HG03442 (cell line): ENCODE measurements around the gene TBC1D30.

ENCODE experiments used
- ATAC-seq: cut with Tn5 transposase; IDR thresholded peaks from one replicate; pipeline ENCODE4 v1.9.1; 2021; ENCODE audit warnings: mild to moderate bottlenecking, moderate library complexity; ENCODE audit not compliant: unreplicated experiment

Gene TBC1D30

DNA sequence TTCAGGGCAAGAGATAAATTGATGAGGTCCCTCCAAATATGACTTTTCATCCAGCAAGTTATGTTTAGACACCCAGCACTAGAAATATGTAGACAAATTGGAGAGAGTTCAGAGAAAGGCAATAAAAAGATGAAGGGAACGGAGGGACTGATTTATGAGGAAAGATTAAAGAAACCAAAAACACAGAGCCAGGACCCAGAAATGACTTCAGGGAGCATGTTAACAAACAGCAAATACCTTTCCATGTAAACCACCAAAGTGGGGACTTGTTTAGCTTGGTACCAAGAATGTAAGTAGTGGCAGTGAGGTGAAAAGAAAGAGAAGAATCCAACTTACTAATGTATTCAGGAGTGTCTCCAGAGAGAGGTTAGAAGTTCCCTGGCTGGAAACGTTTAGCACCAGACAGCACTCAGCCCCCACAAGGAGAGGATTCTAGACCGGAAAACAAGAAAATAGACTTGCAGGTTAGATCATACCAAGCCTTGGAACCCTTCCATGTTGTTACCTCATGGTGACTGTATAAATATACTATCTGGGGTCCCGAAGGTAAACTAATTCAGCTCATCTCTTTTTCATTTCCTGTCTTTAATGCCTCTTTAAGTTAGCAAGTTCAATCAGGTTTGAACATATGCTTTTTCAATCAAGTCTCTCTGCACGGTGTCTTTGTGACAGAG lies 79.2 kb downstream of the TBC1D30 start:
- no peak for ATAC-seq

DNA sequence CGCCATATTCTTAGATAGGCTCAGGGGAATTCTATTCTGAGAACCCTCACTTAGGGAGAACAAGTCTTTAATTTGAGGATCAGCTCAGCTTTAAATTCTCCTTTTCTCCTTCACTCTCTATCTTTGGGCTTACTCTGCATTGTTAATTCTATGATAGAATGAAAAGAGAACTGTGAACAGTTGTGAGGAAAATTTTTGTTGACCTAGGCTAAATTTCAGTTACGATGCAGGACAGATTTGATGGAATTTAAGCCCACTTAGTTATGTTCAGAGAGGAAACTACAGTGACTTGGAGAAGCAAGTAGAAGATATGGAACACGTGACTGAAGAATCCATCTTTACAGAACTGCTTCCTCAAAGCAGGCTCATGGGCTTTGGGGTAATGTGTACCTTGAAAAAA lies 82.7 kb downstream of the TBC1D30 start:
- no peak for ATAC-seq

DNA sequence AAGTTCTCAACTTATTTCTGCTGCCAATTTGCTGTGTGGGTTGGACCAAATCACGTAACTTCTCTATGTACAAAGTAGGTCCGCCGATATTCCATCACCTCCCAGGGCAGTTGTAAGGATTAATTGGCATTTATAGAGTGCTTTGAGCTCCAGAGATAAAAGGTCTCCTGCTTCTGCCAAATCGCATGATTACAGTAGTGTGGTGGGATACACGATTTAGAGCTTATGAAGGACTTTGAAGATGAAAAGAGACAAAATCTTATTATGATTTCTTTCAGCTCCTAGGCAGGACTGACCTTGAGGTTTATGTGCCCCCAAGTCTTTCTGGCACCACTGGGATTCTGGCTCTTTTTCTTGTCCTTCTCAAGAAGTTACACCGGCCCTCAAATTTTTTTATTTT lies 84.7 kb downstream of the TBC1D30 start:
- ATAC-seq, result no peak

DNA sequence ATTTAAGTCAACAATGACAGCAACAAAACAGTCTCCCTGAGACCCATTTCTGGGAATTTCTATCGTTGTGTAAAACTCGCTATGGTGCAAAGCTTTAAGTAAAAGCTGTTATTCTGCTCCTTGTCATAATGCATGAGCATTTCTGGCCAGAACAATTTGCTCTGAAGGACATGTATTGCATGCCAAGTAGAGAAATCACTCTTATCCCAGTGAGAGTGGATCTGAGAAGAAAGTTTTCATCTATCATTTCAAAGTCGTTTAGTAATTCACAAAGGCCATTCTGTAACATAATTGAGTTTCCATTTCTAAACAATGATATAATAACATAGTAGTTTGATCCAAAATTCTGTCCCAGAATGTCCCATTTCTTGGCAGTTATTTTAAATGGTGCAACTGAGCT lies 86.6 kb downstream of the TBC1D30 start:
- ATAC-seq, result no peak

DNA sequence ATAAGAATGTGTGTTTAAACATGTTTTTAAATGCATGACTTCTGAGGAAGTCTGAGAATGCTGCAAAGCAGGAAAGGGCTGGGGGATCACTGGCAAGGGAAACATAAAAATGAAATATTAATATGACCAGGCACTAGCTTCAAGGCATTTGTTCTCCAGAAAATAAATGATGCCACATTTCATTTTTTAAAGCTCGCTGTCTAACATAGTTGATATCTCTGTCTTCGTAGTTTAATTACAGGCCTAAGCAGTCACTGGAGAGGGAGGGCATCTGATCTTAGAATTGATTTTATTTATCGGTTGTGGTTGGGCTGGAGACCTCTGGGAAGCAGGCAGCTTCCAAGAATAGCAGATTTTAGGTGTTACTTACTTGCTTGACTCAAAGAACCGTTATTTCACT lies 87.5 kb downstream of the TBC1D30 start:
- ATAC-seq, result no peak

DNA sequence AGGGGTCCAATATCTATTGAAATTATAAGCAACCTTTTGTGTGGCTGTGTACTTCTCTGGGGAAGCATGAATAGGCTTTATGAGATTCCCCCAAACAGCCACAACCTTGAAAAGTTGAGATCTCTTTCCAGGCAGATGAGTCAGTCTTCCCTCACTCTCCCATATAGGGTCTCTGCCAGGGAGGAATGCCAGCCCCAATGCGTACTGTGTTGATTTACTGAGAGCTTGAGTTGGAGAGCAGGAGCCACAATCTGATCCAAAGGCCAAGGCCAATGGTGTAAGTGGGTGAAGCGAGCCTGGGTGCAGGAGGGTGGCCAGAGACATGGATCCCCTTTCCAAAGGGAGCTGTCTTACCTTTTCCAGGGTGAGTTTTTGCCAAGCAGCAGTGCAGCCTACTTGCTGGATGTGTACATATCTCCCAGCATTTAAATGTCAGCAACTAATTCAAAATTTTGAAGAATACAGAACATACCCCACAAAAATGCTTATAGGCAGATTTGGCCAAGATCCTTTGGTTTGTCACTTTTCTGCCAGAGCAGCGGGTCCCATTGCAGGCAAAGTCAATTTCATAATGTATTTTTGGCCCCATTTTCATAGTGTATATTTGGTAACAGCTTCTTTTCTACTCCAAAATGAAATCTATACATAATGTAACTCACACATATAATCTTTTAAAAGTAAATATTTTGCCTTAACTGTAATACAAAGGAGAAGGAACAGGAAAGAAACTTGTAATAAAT lies 88.2 kb downstream of the TBC1D30 start:
- no peak for ATAC-seq

DNA sequence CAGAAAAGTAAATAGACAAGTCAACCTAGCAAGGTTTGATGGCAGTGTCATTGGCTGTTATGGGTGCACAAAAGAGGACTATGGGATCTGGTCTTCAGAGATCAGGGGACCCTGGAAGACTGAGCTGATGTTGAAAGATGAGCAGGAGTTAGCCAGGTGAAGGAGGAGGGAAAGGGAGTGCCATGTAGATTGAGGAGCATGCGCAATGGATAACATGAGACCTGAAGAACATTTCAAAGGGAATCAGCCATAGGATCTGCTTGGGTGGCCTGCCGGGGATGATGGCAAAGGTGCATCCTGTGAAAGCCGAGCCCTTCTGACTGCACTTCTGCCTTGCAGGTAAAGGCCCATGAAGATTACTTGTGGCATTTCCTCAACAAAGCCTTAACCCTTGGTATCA lies 90.8 kb downstream of the TBC1D30 start:
- no peak for ATAC-seq

DNA sequence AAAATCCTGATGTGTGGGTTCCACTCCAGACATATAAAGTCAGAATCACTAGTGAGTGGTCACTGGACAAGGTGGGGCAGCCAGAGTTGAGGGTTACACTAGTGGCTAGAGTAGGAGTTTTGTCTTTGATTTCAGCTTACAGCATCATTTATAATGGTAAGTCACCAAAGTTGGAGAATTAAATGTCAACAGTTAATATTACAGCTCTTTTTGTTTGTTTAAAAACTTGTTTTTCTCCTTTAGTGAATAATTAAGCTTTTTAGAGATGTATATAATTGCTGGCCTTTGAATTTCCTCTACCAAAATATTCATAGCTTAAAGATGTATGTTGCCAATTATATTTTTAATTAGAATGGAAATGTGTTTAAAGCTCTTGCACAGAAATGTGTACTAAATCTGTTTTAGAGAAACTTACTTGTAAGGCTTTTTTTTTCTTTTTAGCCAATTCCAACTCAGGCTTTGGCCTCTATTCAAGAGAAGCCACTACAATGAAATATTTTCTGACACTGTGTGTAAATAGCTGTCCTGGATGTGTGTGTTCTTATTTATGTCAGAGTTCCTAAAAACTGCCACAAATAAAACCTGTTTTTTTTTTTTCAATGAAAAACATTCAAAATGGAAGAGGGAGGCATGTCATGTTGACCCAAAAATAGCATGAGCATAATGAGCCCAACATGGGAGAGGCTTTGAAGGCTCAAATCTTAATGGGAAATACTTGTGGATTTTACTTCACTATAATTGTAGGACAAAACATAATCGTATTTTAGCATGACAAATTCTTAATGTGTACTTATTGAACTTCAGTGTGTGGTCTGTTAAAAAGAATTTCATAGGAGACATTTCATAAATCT lies 92.2 kb downstream of the TBC1D30 start:
- ATAC-seq, result no peak

DNA sequence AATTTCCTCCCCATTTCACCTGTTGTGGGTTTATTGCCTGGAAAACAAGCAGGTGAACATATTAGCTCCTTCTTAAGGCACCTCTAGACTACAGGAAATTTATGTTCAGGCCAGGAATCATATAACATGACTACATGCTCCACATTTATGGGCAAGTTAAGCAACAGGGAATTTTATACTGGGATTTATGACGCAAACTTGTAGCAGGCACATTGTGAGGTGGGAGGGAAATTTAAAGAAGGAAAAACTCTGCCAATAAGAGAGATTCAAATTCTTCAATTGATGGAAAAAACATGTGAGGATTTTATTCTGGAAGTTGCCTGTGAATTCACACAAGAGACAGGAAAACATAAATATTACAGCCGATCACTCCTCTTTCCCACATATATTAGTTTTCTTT lies 93.9 kb downstream of the TBC1D30 start:
- no peak for ATAC-seq

DNA sequence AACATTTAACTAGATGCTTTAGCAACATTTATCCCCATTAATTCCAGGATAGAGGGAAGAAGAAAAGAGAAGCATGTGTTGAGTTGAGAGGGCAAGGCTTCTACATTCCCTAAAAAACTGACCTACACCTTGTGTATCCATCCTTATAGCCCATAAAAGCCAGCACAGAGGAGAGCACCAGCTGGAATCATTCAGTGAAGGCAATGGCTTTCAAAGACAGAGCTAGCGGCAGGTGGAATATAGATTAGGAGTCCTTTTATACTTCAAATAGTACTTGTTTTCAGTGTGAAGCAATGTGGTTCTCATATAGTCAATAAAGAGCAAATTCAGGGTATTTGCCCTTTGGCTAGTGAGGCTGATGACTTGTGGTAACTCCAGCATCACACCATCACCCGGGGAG lies 94.4 kb downstream of the TBC1D30 start:
- ATAC-seq, result no peak

DNA sequence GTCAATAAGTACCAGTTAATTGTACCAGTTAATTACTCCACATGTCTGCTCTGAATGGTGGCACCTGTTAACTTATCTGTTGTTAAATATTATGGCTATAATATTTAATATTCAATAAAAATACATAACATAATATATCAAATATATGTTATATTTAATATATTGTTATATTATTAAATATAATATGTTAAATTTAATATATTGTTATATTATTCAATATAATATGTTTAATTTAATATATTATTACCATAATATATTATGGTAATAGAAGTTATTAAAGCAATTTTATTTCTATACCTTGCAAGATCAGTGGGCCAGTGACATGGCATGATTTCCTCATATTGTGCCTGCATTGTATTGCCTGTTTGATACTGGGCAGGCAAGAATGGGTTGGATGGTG lies 98.4 kb downstream of the TBC1D30 start:
- ATAC-seq, result no peak

DNA sequence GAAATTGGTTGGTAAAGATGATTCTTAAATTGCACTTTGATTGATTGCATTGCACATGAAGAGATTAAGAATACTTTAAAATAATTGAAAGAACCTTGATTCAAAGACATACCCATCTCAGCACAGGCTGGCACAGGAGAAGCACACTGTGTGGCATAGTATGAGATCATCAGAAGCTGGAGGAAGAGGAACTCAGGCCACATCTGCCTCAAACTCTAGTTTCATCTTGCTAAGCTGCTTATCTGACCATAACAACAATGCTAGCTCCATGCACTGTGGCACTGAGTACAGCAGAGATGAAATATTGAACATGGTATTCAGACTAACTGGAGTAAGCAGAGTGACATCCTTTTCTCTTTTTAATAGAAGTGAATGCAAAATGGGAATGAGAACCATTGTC lies 99.1 kb downstream of the TBC1D30 start:
- ATAC-seq, result no peak
